Prostate gland (tissue), 2 donors: ENCODE data around the gene FAM241B.

Experiments used
- CTCF ChIP-seq, 4 experiments: fragments of 200-600 bp in 2 of 4; fragments of 450-650 bp in 2 of 4; sonication (generic) in 2 of 4; IDR thresholded peaks; 1 replicate in 3 of 4; 2 replicates in 1 of 4; pipeline ENCODE4 v1.5.1; 2016 to 2019; ENCODE audit warnings: antibody characterized with exemption in 4 of 4, mild to moderate bottlenecking in 2 of 4, moderate library complexity in 2 of 4
- POLR2A ChIP-seq: fragments of 450-650 bp; IDR thresholded peaks from one replicate; pipeline ENCODE4 v1.6.1; 2016; ENCODE audit warnings: antibody characterized with exemption, mild to moderate bottlenecking

GRCh38 chr10:69650589-69651261 is 20.7 kb downstream of the FAM241B start:
- TF ChIP-seq CTCF (IDR thresholded peaks at IDR 0.05) (no peak), POLR2A (no peak)
